ENCODE data around the gene KIAA0232.

- no peak for TF ChIP-seq PKNOX1 (IDR thresholded peaks at IDR 0.05)
- no peak for TF ChIP-seq CTBP1 (IDR thresholded peaks at IDR 0.05; ENCODE audit: borderline replicate concordance)
- TF ChIP-seq SUZ12 (IDR thresholded peaks at IDR 0.05) = no peak
- TF ChIP-seq LEF1 (IDR thresholded peaks at IDR 0.05; ENCODE audit: borderline replicate concordance) = no peak
- no peak for TF ChIP-seq FOXA1 (IDR thresholded peaks at IDR 0.05)
- TF ChIP-seq HDGF (IDR thresholded peaks at IDR 0.05; ENCODE audit: borderline replicate concordance) = no peak
- TF ChIP-seq FOXM1 (IDR thresholded peaks at IDR 0.05; ENCODE audit: borderline replicate concordance) = no peak
- no peak for TF ChIP-seq BHLHE40 (IDR thresholded peaks at IDR 0.05; ENCODE audit: borderline replicate concordance)
- no peak for TF ChIP-seq SP1 (IDR thresholded peaks at IDR 0.05)
Measured at GRCh38 chr4:6742507-6742906, 40.0 kb upstream of the KIAA0232 start.

Data from HEK293T (cell line).